ENCODE results near the gene FUNDC2.

Gene FUNDC2

GRCh38 chrX:155061760-155062159 lies 35.1 kb downstream of the FUNDC2 start:
- DNase-seq (ENCODE audit: low read depth, low spot score), result no peak
- ChIA-PET POLR2A (no interaction called here), CTCF (interaction anchor here (1.6 kb wide), 1 partner anchor 25 kb away, joined by 4 read pairs; no protein-coding TSS in a partner anchor)
- TF ChIP-seq CTCF (IDR thresholded peaks at IDR 0.05; ENCODE audit: insufficient read depth, low read length, missing control alignments), result no peak
- H3K4me3 ChIP-seq (ENCODE audit: low read depth, low read length), result no peak overlapping the region

- H3K4me3 ChIP-seq (ENCODE audit: low read depth, low read length), result no peak overlapping the region
- CTCF ChIA-PET, result interaction anchor here (2.0 to 7.1 kb wide), 2 partner anchors 8 to 19 kb away, joined by 5 to 47 read pairs; no protein-coding TSS in a partner anchor
- no peak for DNase-seq (ENCODE audit: low read depth, low spot score)
- TF ChIP-seq CTCF (IDR thresholded peaks at IDR 0.05; ENCODE audit: insufficient read depth, low read length, missing control alignments), result no peak
- POLR2A ChIA-PET, result no interaction called here
These were observed 38.5 kb downstream of the FUNDC2 start for GRCh38 chrX:155065035-155065734.

- ChIA-PET POLR2A (no interaction called here), CTCF (interaction anchor here (7.1 kb wide), 1 partner anchor 11 kb away, joined by 47 read pairs; no protein-coding TSS in a partner anchor)
- DNase-seq (ENCODE audit: low read depth, low spot score), result no peak
- no peak overlapping the region for H3K4me3 ChIP-seq (ENCODE audit: low read depth, low read length)
- no peak for TF ChIP-seq CTCF (IDR thresholded peaks at IDR 0.05; ENCODE audit: insufficient read depth, low read length, missing control alignments)
These were observed 41.5 kb downstream of the FUNDC2 start for GRCh38 chrX:155068165-155068564.

GRCh38 chrX:155069414-155069813 lies 42.8 kb downstream of the FUNDC2 start:
- H3K4me3 ChIP-seq (ENCODE audit: low read depth, low read length), result peak overlapping the region; percentile 62; the same call in 1 of the 2 replicates
- ChIA-PET CTCF (interaction anchor here (7.1 kb wide), 1 partner anchor 12 kb away, joined by 47 read pairs; no protein-coding TSS in a partner anchor), POLR2A (no interaction called here)
- TF ChIP-seq CTCF (IDR thresholded peaks at IDR 0.05; ENCODE audit: insufficient read depth, low read length, missing control alignments), result no peak
- no peak for DNase-seq (ENCODE audit: low read depth, low spot score)

- ChIA-PET CTCF (interaction anchor here (7.1 kb wide), 1 partner anchor 13 kb away, joined by 47 read pairs; no protein-coding TSS in a partner anchor), POLR2A (no interaction called here)
- no peak for DNase-seq (ENCODE audit: low read depth, low spot score)
- TF ChIP-seq CTCF (IDR thresholded peaks at IDR 0.05; ENCODE audit: insufficient read depth, low read length, missing control alignments), result no peak
- peak overlapping the region; percentile 62 for H3K4me3 ChIP-seq (ENCODE audit: low read depth, low read length)
These were observed 43.4 kb downstream of the FUNDC2 start for GRCh38 chrX:155070038-155070437.

GRCh38 chrX:155070663-155070974 lies 44.0 kb downstream of the FUNDC2 start:
- POLR2A ChIA-PET, result no interaction called here
- CTCF ChIA-PET, result interaction anchor here (7.1 kb wide), 1 partner anchor 14 kb away, joined by 47 read pairs; no protein-coding TSS in a partner anchor
- H3K4me3 ChIP-seq (ENCODE audit: low read depth, low read length), result peak overlapping the region; percentile 62
- no peak for TF ChIP-seq CTCF (IDR thresholded peaks at IDR 0.05; ENCODE audit: insufficient read depth, low read length, missing control alignments)
- no peak for DNase-seq (ENCODE audit: low read depth, low spot score)

All from AG04449 (cell line).